ENCODE measurements around the gene TNFAIP8L2. TPM values are rescaled to one million over a fixed set of nuclear protein-coding genes. Genes with fewer than 3 reads are reported as not detected.

Gene TNFAIP8L2
- total RNA-seq, 1 donor from 2014 or later: 4.2 TPM

- H3K9me3 ChIP-seq (ENCODE audit: control insufficient read depth in 3 of 3, low read length in 3 of 3): no peaks in the 10 kb centered on the region
- no peaks in the 10 kb centered on the region for H3K27me3 ChIP-seq (ENCODE audit: control insufficient read depth in 3 of 3, insufficient read depth in 3 of 3, low read length in 3 of 3)
- H3K4me3 ChIP-seq (ENCODE audit: low read length in 3 of 3): no peak overlapping the region
- H3K36me3 ChIP-seq (ENCODE audit: control insufficient read depth in 3 of 3, insufficient read depth in 3 of 3, low read length in 3 of 3): peaks cover 48 to 56% (median 50%) of the 10 kb centered on the region in 3 donors
- H3K4me1 ChIP-seq (ENCODE audit: control insufficient read depth in 3 of 3, insufficient read depth in 3 of 3, low read length in 3 of 3): peaks cover 39 to 52% (median 45%) of the 10 kb centered on the region in 3 donors
- no peak overlapping the region for H3K27ac ChIP-seq (ENCODE audit: low read depth, low read length)
- peak overlapping the region in 1 of 3 donors; percentile 25 for H3K9ac ChIP-seq (ENCODE audit: low read depth in 1 of 3, low read length in 3 of 3)
Observed at GRCh38 chr1:151133018-151133806, 23.2 kb upstream of the TNFAIP8L2 start.

- H3K4me3 ChIP-seq (ENCODE audit: low read length in 3 of 3): no peak overlapping the region
- no peaks in the 10 kb centered on the region for H3K9me3 ChIP-seq (ENCODE audit: control insufficient read depth in 3 of 3, low read length in 3 of 3)
- H3K9ac ChIP-seq (ENCODE audit: low read depth in 1 of 3, low read length in 3 of 3): no peak overlapping the region
- peaks cover 58 to 67% (median 60%) of the 10 kb centered on the region in 3 donors for H3K36me3 ChIP-seq (ENCODE audit: control insufficient read depth in 3 of 3, insufficient read depth in 3 of 3, low read length in 3 of 3)
- no peaks in the 10 kb centered on the region for H3K27me3 ChIP-seq (ENCODE audit: control insufficient read depth in 3 of 3, insufficient read depth in 3 of 3, low read length in 3 of 3)
- no peak overlapping the region for H3K27ac ChIP-seq (ENCODE audit: low read depth, low read length)
- peaks cover 39 to 54% (median 48%) of the 10 kb centered on the region in 3 donors for H3K4me1 ChIP-seq (ENCODE audit: control insufficient read depth in 3 of 3, insufficient read depth in 3 of 3, low read length in 3 of 3)
Observed at GRCh38 chr1:151134396-151134795, 22.1 kb upstream of the TNFAIP8L2 start.

- peak overlapping the region in 2 of 3 donors; percentile 14 to 62 for H3K9ac ChIP-seq (ENCODE audit: low read depth in 1 of 3, low read length in 3 of 3)
- H3K27me3 ChIP-seq (ENCODE audit: control insufficient read depth in 3 of 3, insufficient read depth in 3 of 3, low read length in 3 of 3): no peaks in the 10 kb centered on the region
- H3K4me1 ChIP-seq (ENCODE audit: control insufficient read depth in 3 of 3, insufficient read depth in 3 of 3, low read length in 3 of 3): peaks cover 39 to 60% (median 54%) of the 10 kb centered on the region in 3 donors
- H3K9me3 ChIP-seq (ENCODE audit: control insufficient read depth in 3 of 3, low read length in 3 of 3): no peaks in the 10 kb centered on the region
- peaks cover 64 to 73% (median 65%) of the 10 kb centered on the region in 3 donors for H3K36me3 ChIP-seq (ENCODE audit: control insufficient read depth in 3 of 3, insufficient read depth in 3 of 3, low read length in 3 of 3)
- peak overlapping the region; percentile 44 for H3K27ac ChIP-seq (ENCODE audit: low read depth, low read length)
- H3K4me3 ChIP-seq (ENCODE audit: low read length in 3 of 3): no peak overlapping the region
Observed at GRCh38 chr1:151134991-151135390, 21.5 kb upstream of the TNFAIP8L2 start.

GRCh38 chr1:151135433-151136385 is 20.7 kb upstream of the TNFAIP8L2 start:
- Histone ChIP-seq H3K4me1 (ENCODE audit: control insufficient read depth in 3 of 3, insufficient read depth in 3 of 3, low read length in 3 of 3) (peaks cover 36 to 65% (median 59%) of the 10 kb centered on the region in 3 donors), H3K9me3 (ENCODE audit: control insufficient read depth in 3 of 3, low read length in 3 of 3) (no peaks in the 10 kb centered on the region), H3K4me3 (ENCODE audit: low read length in 3 of 3) (no peak overlapping the region), H3K27ac (ENCODE audit: low read depth, low read length) (peak overlapping the region; percentile 64), H3K27me3 (ENCODE audit: control insufficient read depth in 3 of 3, insufficient read depth in 3 of 3, low read length in 3 of 3) (no peaks in the 10 kb centered on the region), H3K9ac (ENCODE audit: low read depth in 1 of 3, low read length in 3 of 3) (peak overlapping the region; percentile 14 to 62 (median 23)), H3K36me3 (ENCODE audit: control insufficient read depth in 3 of 3, insufficient read depth in 3 of 3, low read length in 3 of 3) (peaks cover 70 to 78% (median 70%) of the 10 kb centered on the region in 3 donors)

GRCh38 chr1:151137789-151138188 is 18.7 kb upstream of the TNFAIP8L2 start:
- Histone ChIP-seq H3K27ac (ENCODE audit: low read depth, low read length) (no peak overlapping the region), H3K4me3 (ENCODE audit: low read length in 3 of 3) (no peak overlapping the region), H3K4me1 (ENCODE audit: control insufficient read depth in 3 of 3, insufficient read depth in 3 of 3, low read length in 3 of 3) (peaks cover 39 to 75% (median 73%) of the 10 kb centered on the region in 3 donors), H3K9ac (ENCODE audit: low read depth in 1 of 3, low read length in 3 of 3) (no peak overlapping the region), H3K9me3 (ENCODE audit: control insufficient read depth in 3 of 3, low read length in 3 of 3) (no peaks in the 10 kb centered on the region), H3K27me3 (ENCODE audit: control insufficient read depth in 3 of 3, insufficient read depth in 3 of 3, low read length in 3 of 3) (no peaks in the 10 kb centered on the region), H3K36me3 (ENCODE audit: control insufficient read depth in 3 of 3, insufficient read depth in 3 of 3, low read length in 3 of 3) (peaks cover 74 to 77% (median 75%) of the 10 kb centered on the region in 3 donors)

- no peaks in the 10 kb centered on the region for H3K9me3 ChIP-seq (ENCODE audit: control insufficient read depth in 3 of 3, low read length in 3 of 3)
- peaks cover 43 to 78% (median 69%) of the 10 kb centered on the region in 3 donors for H3K4me1 ChIP-seq (ENCODE audit: control insufficient read depth in 3 of 3, insufficient read depth in 3 of 3, low read length in 3 of 3)
- no peaks in the 10 kb centered on the region for H3K27me3 ChIP-seq (ENCODE audit: control insufficient read depth in 3 of 3, insufficient read depth in 3 of 3, low read length in 3 of 3)
- peaks cover 33 to 49% (median 43%) of the 10 kb centered on the region in 3 donors for H3K36me3 ChIP-seq (ENCODE audit: control insufficient read depth in 3 of 3, insufficient read depth in 3 of 3, low read length in 3 of 3)
- peak overlapping the region; percentile 57 to 99 (median 99) for H3K9ac ChIP-seq (ENCODE audit: low read depth in 1 of 3, low read length in 3 of 3)
- peak overlapping the region; percentile 97 for H3K27ac ChIP-seq (ENCODE audit: low read depth, low read length)
- H3K4me3 ChIP-seq (ENCODE audit: low read length in 3 of 3): peak overlapping the region; percentile 20 to 65 (median 34)
Observed at GRCh38 chr1:151142411-151143056, 13.9 kb upstream of the TNFAIP8L2 start.

GRCh38 chr1:151143057-151143435 is 13.4 kb upstream of the TNFAIP8L2 start:
- peaks cover 28 to 44% (median 38%) of the 10 kb centered on the region in 3 donors for H3K36me3 ChIP-seq (ENCODE audit: control insufficient read depth in 3 of 3, insufficient read depth in 3 of 3, low read length in 3 of 3)
- peaks cover 48 to 80% (median 68%) of the 10 kb centered on the region in 3 donors for H3K4me1 ChIP-seq (ENCODE audit: control insufficient read depth in 3 of 3, insufficient read depth in 3 of 3, low read length in 3 of 3)
- H3K9me3 ChIP-seq (ENCODE audit: control insufficient read depth in 3 of 3, low read length in 3 of 3): no peaks in the 10 kb centered on the region
- no peaks in the 10 kb centered on the region for H3K27me3 ChIP-seq (ENCODE audit: control insufficient read depth in 3 of 3, insufficient read depth in 3 of 3, low read length in 3 of 3)
- H3K4me3 ChIP-seq (ENCODE audit: low read length in 3 of 3): peak overlapping the region; percentile 97 to 99 (median 97)
- H3K9ac ChIP-seq (ENCODE audit: low read depth in 1 of 3, low read length in 3 of 3): peak overlapping the region; percentile 97 to 99 (median 99)
- peak overlapping the region; percentile 97 for H3K27ac ChIP-seq (ENCODE audit: low read depth, low read length)

GRCh38 chr1:151143986-151144385 is 12.5 kb upstream of the TNFAIP8L2 start:
- Histone ChIP-seq H3K4me1 (ENCODE audit: control insufficient read depth in 3 of 3, insufficient read depth in 3 of 3, low read length in 3 of 3) (peaks cover 48 to 80% (median 65%) of the 10 kb centered on the region in 3 donors), H3K9ac (ENCODE audit: low read depth in 1 of 3, low read length in 3 of 3) (peak overlapping the region; percentile 97 to 99 (median 99)), H3K36me3 (ENCODE audit: control insufficient read depth in 3 of 3, insufficient read depth in 3 of 3, low read length in 3 of 3) (peaks cover 20 to 35% (median 30%) of the 10 kb centered on the region in 3 donors), H3K27ac (ENCODE audit: low read depth, low read length) (peak overlapping the region; percentile 97), H3K9me3 (ENCODE audit: control insufficient read depth in 3 of 3, low read length in 3 of 3) (no peaks in the 10 kb centered on the region), H3K4me3 (ENCODE audit: low read length in 3 of 3) (peak overlapping the region; percentile 97 to 99 (median 97)), H3K27me3 (ENCODE audit: control insufficient read depth in 3 of 3, insufficient read depth in 3 of 3, low read length in 3 of 3) (no peaks in the 10 kb centered on the region)
